Forelimb muscle (tissue), 1 donor: ENCODE measurements around the gene SCGB3A2. TPM values are rescaled to one million over a fixed set of nuclear protein-coding genes. Genes with fewer than 3 reads are reported as not detected.
"Not testable (repeated sequence)": the region's sequence is repeated elsewhere in the genome, so short reads cannot be mapped to it uniquely, and the experiment has no call there.

Source experiments
- DNase-seq: peaks from one replicate; pipeline ENCODE4 v3.0.0-alpha.2; 2013; ENCODE audit warnings: low read depth
- polyA plus RNA-seq: library from polyadenylated mRNA; unstranded; fragments of 120-200 nt; gene quantifications from one replicate; pipeline ENCODE4 v1.2.1, GENCODE V29; 2013; ENCODE audit not compliant: insufficient read length

SCGB3A2 gene
- polyA plus RNA-seq, 1 donor, result not detected

DNA sequence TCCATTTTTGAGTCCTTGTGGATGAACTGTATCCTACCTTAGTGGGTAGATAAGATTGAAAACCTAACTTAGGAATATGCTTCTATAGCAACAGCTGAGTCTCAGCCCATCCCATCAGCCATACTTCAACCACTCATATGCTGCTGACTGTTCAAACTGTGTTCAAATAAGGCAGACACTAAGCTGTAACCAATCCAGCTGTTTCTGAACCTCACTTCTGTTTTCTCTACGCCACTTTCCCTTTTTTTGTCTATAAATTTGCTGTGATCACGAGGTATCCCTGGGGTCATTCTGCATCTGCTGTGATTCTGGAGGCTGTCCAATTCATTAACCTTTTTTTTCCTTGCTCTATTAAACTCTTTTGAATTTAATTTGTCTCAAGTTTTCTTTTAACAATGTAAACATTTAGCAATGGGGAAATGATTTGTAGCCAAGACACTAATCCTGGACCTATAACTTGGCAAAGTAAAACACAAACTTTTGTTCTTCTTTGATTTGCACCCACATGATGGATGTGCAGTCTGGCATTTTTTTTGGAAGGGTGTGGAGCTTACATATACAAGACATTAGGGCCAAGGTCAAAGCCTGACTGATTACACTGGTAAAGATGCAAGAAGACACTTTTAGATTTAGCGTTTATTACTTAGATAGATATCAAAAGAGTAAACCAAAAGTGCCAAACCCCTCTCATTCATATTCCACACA, 14.9 kb upstream of the SCGB3A2 start:
- DNase-seq, result no peak

GRCh38 chr5:147869112-147869511, 9.4 kb upstream of the SCGB3A2 start:
- DNase-seq, result no peak

- DNase-seq, result not testable (repeated sequence)
Observed at GRCh38 chr5:147869892-147870291, 8.6 kb upstream of the SCGB3A2 start.

- not testable (repeated sequence) for DNase-seq
Observed at GRCh38 chr5:147871980-147872549, 6.4 kb upstream of the SCGB3A2 start.

GRCh38 chr5:147872744-147873435, 5.6 kb upstream of the SCGB3A2 start:
- DNase-seq, result not testable (repeated sequence)

- DNase-seq, result not testable (repeated sequence)
Observed at GRCh38 chr5:147874118-147874875, 4.2 kb upstream of the SCGB3A2 start.

GRCh38 chr5:147874910-147875367, 3.6 kb upstream of the SCGB3A2 start:
- DNase-seq, result no peak

DNA sequence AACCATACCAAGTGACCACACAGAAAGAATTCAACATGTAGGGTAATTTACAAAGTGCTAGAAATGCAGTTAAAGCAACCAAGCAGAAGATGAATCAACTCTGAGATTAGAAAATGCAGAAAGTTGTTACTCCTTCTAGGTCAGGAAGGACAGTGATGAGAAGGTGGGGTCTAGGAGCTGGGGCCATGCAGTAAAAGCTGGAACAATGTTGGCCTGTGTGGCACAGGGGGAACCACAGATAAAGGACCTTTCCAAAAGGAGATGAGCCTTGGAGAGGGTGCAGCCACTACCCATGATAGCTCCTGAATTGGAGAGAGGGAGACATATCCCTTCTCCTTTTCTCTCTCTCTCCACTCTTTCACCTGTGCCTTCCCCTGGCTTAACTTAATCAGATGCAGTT, 2.4 kb upstream of the SCGB3A2 start:
- no peak for DNase-seq

DNA sequence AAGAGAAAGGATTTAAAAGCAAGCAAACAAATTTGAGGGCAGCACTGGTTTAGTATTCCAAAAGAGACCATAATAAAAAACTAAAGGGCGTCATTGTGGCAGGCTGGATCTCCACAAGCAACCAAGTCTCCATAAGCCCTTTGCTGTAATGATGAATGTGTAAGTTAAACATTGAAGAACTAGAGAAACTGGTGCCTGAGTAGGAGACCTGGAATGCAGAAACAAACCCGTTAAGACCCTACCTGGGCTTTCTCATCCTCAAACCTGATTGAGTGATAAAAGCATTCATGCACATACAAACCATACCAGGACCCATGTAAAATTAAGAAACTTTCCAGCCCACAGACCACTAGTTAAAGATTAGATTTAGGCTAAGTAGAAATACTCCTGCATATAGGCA, 1.9 kb upstream of the SCGB3A2 start:
- no peak for DNase-seq

DNA sequence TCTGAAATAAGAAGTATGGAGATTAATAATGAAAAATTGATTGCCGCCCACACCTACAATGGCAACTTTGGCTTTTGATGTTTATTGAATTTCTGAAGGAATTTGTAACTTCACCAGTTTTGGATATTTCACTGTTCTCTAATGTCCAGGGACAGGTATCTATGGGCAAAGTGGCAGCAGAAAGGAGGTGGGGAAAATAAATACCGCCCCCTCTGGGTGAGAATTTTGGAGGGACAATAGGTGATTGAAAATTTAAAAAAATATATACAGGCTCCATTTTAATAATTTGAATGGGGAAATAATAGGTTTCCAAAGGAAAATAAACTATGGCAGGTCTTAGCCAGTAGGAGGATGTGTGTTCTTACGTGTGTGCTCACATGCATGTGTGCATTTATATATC, 1.3 kb downstream of the SCGB3A2 start:
- no peak for DNase-seq

- no peak for DNase-seq
Observed at GRCh38 chr5:147880487-147880886, 2.0 kb downstream of the SCGB3A2 start.

- DNase-seq, result no peak
Observed at GRCh38 chr5:147882586-147883313, 4.2 kb downstream of the SCGB3A2 start.

DNA sequence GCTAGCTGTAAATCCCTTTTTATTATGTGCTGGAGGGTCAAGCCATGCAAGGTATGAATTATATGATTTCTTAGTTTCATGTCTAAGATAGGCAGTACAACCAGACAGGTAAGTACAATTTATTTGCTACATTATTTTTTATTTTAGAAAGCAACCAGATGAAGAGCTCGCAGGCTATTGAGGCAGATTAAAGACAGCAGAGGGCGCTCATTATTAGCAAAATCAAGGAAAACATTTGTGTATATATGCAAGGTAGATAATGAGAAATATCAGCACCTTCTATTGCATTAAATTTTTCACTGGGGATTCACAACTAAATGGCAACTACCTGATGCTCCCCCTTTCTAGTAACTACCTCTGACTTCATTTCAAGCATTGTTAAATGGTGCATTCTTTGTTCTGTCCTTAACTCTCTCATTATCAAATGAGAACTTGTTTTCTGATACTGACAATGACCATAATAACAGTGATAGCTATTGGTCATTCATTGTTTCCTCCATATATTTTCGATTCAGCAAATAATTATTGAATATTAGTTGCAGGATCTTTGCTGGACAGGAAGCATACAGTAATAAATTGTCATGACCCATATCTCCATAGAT, 8.6 kb downstream of the SCGB3A2 start:
- no peak for DNase-seq

DNA sequence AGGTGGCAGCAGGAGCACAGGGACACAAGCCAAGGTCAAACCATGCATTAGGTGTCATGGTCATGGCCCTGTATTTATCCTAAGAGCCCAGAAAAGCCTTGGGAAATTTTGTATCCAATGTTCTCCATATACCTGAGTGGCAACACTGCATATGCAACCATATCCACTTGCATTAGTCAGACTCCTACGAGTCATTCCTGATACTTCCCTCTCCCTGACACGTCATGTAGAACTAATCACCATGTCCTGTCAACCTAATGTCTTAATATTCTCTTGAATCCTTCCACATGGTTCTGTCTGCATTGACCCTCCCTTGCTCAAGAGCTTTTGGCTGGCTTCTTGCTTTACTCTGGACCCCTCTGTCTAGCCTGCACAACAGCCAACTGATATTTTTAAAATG, 9.4 kb downstream of the SCGB3A2 start:
- no peak for DNase-seq

DNA sequence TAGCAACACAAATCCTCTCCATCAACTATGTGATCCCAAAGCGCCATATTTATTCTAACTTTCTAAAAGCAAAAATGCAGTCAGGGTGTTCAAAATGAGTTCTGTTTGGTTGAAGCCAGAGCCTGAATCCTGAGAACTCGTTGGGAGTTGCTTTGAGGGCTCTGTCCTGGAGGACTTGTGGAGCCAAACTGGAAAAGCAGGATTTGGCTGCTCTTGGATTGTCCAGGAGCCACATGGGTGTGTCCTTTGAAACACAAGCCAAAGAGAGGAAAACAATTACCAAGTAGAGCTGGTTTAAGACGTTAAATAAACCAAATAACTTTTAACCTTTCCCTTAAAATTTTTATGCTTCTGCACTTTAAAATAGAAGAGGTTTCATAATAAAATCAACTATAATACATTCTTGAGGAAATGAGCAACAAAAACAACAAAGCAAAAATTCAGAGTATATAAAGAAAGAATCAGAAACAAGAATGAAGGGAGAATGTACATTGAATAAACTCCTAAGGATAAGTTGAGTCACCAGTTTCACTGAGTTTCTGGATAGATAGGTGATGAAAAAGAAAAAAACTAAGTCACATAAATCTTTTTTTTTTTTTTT, 14.3 kb downstream of the SCGB3A2 start:
- no peak for DNase-seq

GRCh38 chr5:147893820-147894219, 15.3 kb downstream of the SCGB3A2 start:
- no peak for DNase-seq

- DNase-seq, result no peak
Observed at GRCh38 chr5:147895864-147896263, 17.4 kb downstream of the SCGB3A2 start.

GRCh38 chr5:147898875-147899401, 20.4 kb downstream of the SCGB3A2 start:
- no peak for DNase-seq

DNA sequence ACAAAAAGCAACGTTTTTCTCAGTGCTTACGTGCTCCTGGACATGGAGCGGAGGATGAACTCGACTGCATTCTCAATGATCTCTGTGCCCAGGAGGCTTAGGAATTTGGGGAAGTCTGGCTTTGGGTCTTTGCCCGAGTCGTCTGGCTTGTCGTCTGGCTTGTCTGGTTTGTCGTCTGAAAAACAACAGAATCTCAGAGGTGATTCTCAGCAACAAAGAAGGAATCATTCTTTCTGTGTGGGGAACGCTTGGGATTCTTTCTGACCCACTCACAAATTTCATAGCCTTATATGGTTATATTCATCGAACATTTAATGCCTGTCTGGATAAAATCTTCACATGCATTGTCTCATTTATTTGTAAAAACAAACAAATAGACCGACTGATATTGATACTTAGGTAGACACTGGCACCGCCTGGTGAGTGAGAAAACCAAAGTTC, 23.1 kb downstream of the SCGB3A2 start:
- no peak for DNase-seq

- DNase-seq, result no peak
Observed at GRCh38 chr5:147902609-147903115, 24.2 kb downstream of the SCGB3A2 start.
